Breast epithelium (tissue), 3 donors: ENCODE results near the gene C1QTNF6.

ENCODE experiments used
- POLR2A ChIP-seq: fragments of 450-650 bp; IDR thresholded peaks from one replicate; pipeline ENCODE4 v1.6.1; 2016; ENCODE audit warnings: antibody characterized with exemption, mild to moderate bottlenecking, moderate library complexity
- POLR2AphosphoS5 ChIP-seq, 3 donors: sonication (generic); formaldehyde crosslinking; IDR thresholded peaks; one replicate each; pipeline ENCODE4 v1.6.1; 2017; ENCODE audit warnings: antibody characterized with exemption in 3 of 3
- TF ChIP-seq, protein P1 (sequence below), 3 donors: fragments of 450-650 bp; IDR thresholded peaks; one replicate each; pipeline ENCODE4 v1.5.1; 2016 to 2017; ENCODE audit warnings: antibody characterized with exemption in 3 of 3, mild to moderate bottlenecking in 3 of 3, moderate library complexity in 3 of 3

DNA sequence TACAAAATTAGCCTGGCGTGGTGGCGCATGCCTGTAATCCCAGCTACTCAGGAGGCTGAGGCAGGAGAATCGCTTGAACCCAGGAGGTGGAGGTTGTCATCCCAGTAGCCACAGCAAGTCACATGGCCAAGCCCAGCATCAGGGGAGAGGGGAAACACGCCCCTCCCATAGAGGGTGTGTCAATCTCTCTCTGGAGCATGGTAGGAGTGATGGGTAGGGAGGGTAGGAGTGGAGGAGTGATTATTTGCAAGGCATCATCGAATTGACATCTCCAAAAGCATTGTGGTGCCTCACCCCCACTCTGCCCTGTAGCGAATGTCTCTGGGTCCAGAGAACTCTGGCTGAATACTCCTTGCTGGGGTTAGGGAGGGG, 30.3 kb upstream of the C1QTNF6 start:
- no peak for TF ChIP-seq POLR2AphosphoS5 (IDR thresholded peaks at IDR 0.05)
- TF ChIP-seq, protein P1, sequence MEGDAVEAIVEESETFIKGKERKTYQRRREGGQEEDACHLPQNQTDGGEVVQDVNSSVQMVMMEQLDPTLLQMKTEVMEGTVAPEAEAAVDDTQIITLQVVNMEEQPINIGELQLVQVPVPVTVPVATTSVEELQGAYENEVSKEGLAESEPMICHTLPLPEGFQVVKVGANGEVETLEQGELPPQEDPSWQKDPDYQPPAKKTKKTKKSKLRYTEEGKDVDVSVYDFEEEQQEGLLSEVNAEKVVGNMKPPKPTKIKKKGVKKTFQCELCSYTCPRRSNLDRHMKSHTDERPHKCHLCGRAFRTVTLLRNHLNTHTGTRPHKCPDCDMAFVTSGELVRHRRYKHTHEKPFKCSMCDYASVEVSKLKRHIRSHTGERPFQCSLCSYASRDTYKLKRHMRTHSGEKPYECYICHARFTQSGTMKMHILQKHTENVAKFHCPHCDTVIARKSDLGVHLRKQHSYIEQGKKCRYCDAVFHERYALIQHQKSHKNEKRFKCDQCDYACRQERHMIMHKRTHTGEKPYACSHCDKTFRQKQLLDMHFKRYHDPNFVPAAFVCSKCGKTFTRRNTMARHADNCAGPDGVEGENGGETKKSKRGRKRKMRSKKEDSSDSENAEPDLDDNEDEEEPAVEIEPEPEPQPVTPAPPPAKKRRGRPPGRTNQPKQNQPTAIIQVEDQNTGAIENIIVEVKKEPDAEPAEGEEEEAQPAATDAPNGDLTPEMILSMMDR (IDR thresholded peaks at IDR 0.05): no peak
- TF ChIP-seq POLR2A: no peak
